SK-N-SH (cell line): ENCODE measurements around the gene PTPRK.

Source experiments
- CTCF ChIP-seq: fragments of 200-600 bp; sonication (generic); IDR thresholded peaks from 2 replicates; pipeline ENCODE4 v1.6.1; 2017; ENCODE audit warnings: antibody characterized with exemption, mild to moderate bottlenecking, moderate library complexity
- GABPA ChIP-seq: IDR thresholded peaks from 2 replicates; pipeline ENCODE4 v1.4.0; 2012; ENCODE audit warnings: low read depth, mild to moderate bottlenecking
- POLR2AphosphoS5 ChIP-seq: IDR thresholded peaks from 2 replicates; pipeline ENCODE4 v1.6.1; 2012; ENCODE audit warnings: low read depth, low read length
- SIN3A ChIP-seq: IDR thresholded peaks from 2 replicates; pipeline ENCODE4 v1.6.1; 2012; ENCODE audit warnings: low read depth, mild to moderate bottlenecking, low read length, moderate library complexity, borderline replicate concordance
- TAF1 ChIP-seq: IDR thresholded peaks from 2 replicates; pipeline ENCODE4 v1.6.1; 2012; ENCODE audit warnings: low read depth, mild to moderate bottlenecking, low read length, moderate library complexity, borderline replicate concordance

- no peak for TF ChIP-seq POLR2AphosphoS5
- no peak for TF ChIP-seq CTCF
- no peak for TF ChIP-seq TAF1
- TF ChIP-seq SIN3A: no peak
- no peak for TF ChIP-seq GABPA
These were observed 279.2 kb downstream of the PTPRK start for GRCh38 chr6:128241216-128241615.
